GM12892 (cell line): Measurements from ENCODE around the gene CORO1C.

ENCODE experiments used
- POLR2A ChIP-seq: IDR thresholded peaks from 2 replicates; pipeline ENCODE4 v1.6.1; 2011; ENCODE audit warnings: low read depth, low read length, control low read depth
- TAF1 ChIP-seq: IDR thresholded peaks from 2 replicates; pipeline ENCODE4 v1.6.1; 2011; ENCODE audit warnings: low read depth, mild to moderate bottlenecking, control low read depth, low read length, borderline replicate concordance

DNA sequence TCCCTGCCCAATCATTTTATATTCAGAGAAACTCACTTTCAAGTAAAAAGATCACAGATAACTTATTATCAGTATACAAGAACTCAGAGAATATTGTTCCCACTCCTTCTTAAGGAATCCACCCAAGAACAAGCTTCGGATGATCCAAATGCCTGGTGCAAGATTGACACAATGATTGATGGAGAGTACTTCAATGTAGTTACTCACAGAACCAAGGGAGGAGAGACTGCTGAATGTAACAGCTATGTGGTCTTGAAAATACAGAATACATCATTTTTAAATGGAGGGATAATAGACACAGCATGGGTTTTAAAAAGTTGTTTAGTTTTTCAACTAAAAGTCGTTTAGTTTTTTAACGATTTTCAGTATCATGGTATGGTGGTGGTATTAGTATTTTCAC lies 59.3 kb downstream of the CORO1C start:
- no peak for TF ChIP-seq TAF1
- TF ChIP-seq POLR2A, result no peak
